Adipocyte (in vitro differentiated cells): ENCODE results near the gene VGLL2.
A peak's percentile ranks its signal among the peaks of the same experiment; 100 is the strongest.
"Not testable (repeated sequence)": the region's sequence is repeated elsewhere in the genome, so short reads cannot be mapped to it uniquely, and the experiment has no call there.

Source experiments
- DNase-seq: peaks from one replicate; pipeline ENCODE4 v3.0.0-alpha.2; 2015; ENCODE audit warnings: low read depth
- H3K27me3 ChIP-seq: replicated peaks from 2 replicates; pipeline ENCODE4 v1.7.0; 2013; ENCODE audit warnings: mild to moderate bottlenecking, low read length, moderate library complexity; ENCODE audit not compliant: control insufficient read depth, insufficient read depth
- H3K36me3 ChIP-seq: 2 replicates; pipeline ENCODE4 v1.7.0; 2013; ENCODE audit warnings: low read length, mild to moderate bottlenecking, moderate library complexity; ENCODE audit not compliant: control insufficient read depth, insufficient read depth, severe bottlenecking
- H3K4me1 ChIP-seq: 2 replicates; pipeline ENCODE4 v1.7.0; 2013; ENCODE audit warnings: mild to moderate bottlenecking, low read length, moderate library complexity; ENCODE audit not compliant: control insufficient read depth, insufficient read depth
- H3K4me3 ChIP-seq: 2 replicates; pipeline ENCODE4 v1.7.0; 2013; ENCODE audit warnings: mild to moderate bottlenecking, low read length, moderate library complexity
- H3K9ac ChIP-seq: 2 replicates; pipeline ENCODE4 v1.7.0; 2013; ENCODE audit warnings: mild to moderate bottlenecking, low read length, moderate library complexity
- H3K9me3 ChIP-seq: 2 replicates; pipeline ENCODE4 v1.7.0; 2013; ENCODE audit warnings: mild to moderate bottlenecking, low read length, moderate library complexity; ENCODE audit not compliant: control insufficient read depth

Gene VGLL2, protein sequence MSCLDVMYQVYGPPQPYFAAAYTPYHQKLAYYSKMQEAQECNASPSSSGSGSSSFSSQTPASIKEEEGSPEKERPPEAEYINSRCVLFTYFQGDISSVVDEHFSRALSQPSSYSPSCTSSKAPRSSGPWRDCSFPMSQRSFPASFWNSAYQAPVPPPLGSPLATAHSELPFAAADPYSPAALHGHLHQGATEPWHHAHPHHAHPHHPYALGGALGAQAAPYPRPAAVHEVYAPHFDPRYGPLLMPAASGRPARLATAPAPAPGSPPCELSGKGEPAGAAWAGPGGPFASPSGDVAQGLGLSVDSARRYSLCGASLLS

GRCh38 chr6:117265410-117266256 is at the start of gene VGLL2:
Gene VGLL2, plus strand, starts transcription at chr6:117265558. Its CDS starts 206 bp downstream, at chr6:117265764.
- Histone ChIP-seq H3K9ac (no peak within 1 kb of the TSS), H3K9me3 (peaks cover 20% of the 10 kb centered on the region), H3K4me3 (peak within 1 kb of the TSS; percentile 72), H3K36me3 (no peaks in the 10 kb centered on the region), H3K27me3 (peaks cover 94% of the 10 kb centered on the region), H3K4me1 (peaks cover 23% of the 10 kb centered on the region)
- DNase-seq = peak; percentile 37

- Histone ChIP-seq H3K9me3 (no peaks in the 10 kb centered on the region), H3K27me3 (peaks cover 14% of the 10 kb centered on the region), H3K36me3 (no peaks in the 10 kb centered on the region), H3K4me1 (peaks cover 6% of the 10 kb centered on the region), H3K4me3 (no peak overlapping the region), H3K9ac (no peak overlapping the region)
- DNase-seq = no peak
These were observed 42.5 kb upstream of the VGLL2 start for GRCh38 chr6:117222861-117223260.

DNA sequence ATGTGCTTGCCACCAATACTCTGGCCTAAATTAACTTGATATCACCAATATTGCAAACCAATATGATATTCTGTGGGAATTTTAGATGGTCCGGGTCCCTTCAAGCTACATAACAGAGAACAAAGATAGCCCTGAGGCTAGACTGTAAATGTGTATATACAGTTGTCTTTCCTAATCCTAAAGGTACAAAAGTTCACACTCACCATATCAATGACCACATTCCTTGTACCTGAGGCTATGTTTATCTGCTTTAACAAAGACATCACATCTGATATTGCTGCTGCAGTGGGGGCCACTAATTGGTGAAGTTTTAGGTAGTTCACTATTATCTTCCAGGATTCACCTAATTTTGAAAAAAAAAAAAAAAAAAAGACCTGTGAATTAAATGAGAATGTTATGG is 38.6 kb upstream of the VGLL2 start:
- peaks cover 6% of the 10 kb centered on the region for H3K4me1 ChIP-seq
- no peaks in the 10 kb centered on the region for H3K9me3 ChIP-seq
- H3K27me3 ChIP-seq = peaks cover 6% of the 10 kb centered on the region
- H3K36me3 ChIP-seq = no peaks in the 10 kb centered on the region
- H3K9ac ChIP-seq = no peak overlapping the region
- H3K4me3 ChIP-seq = no peak overlapping the region
- DNase-seq = no peak

DNA sequence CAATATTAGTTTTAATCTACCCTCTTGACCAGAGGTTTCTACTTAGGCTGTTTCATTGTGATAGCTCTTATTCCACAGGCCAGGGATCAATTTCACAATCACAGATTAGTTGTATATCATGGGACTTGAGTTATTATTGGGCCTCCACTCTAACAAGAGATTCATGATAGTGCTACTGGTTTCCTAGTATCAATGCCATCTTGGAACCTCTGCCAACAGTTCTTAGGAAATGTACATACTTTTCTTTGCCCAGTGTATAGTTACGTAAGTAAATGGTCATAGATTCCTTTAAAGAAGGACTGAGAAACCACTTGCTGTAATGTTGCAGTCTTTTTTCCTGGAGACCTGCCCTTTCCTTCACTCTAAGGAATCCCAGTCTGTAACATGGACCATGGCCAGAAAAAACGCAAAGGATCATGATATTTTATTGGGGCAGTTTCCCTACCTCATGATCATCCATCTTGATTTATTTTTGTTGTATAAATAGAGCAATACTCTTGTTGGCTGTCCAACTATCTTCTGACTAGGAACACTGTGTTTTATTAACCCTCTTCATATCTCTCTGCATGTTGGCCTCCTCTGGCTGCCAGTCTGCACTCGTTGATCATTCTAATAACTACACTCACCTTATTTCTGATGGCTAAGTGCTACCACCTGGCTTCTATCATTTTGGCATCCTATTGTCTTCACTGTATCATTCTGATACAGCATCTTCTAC is 38.0 kb upstream of the VGLL2 start:
- Histone ChIP-seq H3K36me3 (no peaks in the 10 kb centered on the region), H3K4me3 (no peak overlapping the region), H3K4me1 (peaks cover 6% of the 10 kb centered on the region), H3K9ac (no peak overlapping the region), H3K27me3 (peaks cover 6% of the 10 kb centered on the region), H3K9me3 (no peaks in the 10 kb centered on the region)
- DNase-seq = no peak

GRCh38 chr6:117228202-117228601 is 37.2 kb upstream of the VGLL2 start:
- Histone ChIP-seq H3K27me3 (peaks cover under 1% of the 10 kb centered on the region), H3K4me3 (no peak overlapping the region), H3K9ac (no peak overlapping the region), H3K4me1 (peaks cover 11% of the 10 kb centered on the region), H3K9me3 (no peaks in the 10 kb centered on the region), H3K36me3 (no peaks in the 10 kb centered on the region)
- no peak for DNase-seq

DNA sequence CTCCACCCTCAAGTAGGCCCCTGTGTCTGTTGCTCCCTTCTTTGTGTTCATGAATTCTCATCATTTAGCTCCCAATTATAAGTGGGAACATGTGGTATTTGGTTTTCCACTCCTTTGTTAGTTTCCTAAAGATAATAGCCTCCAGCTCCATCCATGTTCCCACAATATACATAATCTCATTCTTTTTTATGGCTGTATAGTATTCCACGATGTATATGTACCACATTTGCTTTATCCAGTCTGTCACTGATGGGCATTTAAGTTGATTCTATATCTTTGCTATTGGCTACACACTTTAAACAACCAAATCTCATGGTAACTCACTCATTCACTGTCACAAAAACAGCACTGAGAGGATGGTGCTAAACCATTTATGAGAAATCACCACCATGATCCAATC is 35.5 kb upstream of the VGLL2 start:
- H3K4me1 ChIP-seq = peaks cover 13% of the 10 kb centered on the region

GRCh38 chr6:117231466-117231865 is 33.9 kb upstream of the VGLL2 start:
- H3K9ac ChIP-seq = no peak overlapping the region
- H3K4me3 ChIP-seq = no peak overlapping the region
- H3K27me3 ChIP-seq = no peaks in the 10 kb centered on the region
- peaks cover 13% of the 10 kb centered on the region for H3K4me1 ChIP-seq
- no peaks in the 10 kb centered on the region for H3K36me3 ChIP-seq
- no peak for DNase-seq
- H3K9me3 ChIP-seq = no peaks in the 10 kb centered on the region

More for the DNA sequence above, 35.5 kb upstream of the VGLL2 start:
- no peaks in the 10 kb centered on the region for H3K36me3 ChIP-seq
- no peaks in the 10 kb centered on the region for H3K27me3 ChIP-seq
- H3K9ac ChIP-seq = no peak overlapping the region
- H3K4me3 ChIP-seq = no peak overlapping the region
- DNase-seq = no peak
- H3K9me3 ChIP-seq = no peaks in the 10 kb centered on the region

GRCh38 chr6:117232196-117232595 is 33.2 kb upstream of the VGLL2 start:
- Histone ChIP-seq H3K4me3 (no peak overlapping the region), H3K27me3 (no peaks in the 10 kb centered on the region), H3K9me3 (no peaks in the 10 kb centered on the region), H3K4me1 (peaks cover 8% of the 10 kb centered on the region), H3K36me3 (no peaks in the 10 kb centered on the region), H3K9ac (no peak overlapping the region)
- no peak for DNase-seq

GRCh38 chr6:117233145-117233544 is 32.2 kb upstream of the VGLL2 start:
- H3K4me1 ChIP-seq = peaks cover 7% of the 10 kb centered on the region
- H3K4me3 ChIP-seq = no peak overlapping the region
- no peaks in the 10 kb centered on the region for H3K36me3 ChIP-seq
- H3K27me3 ChIP-seq = no peaks in the 10 kb centered on the region
- no peaks in the 10 kb centered on the region for H3K9me3 ChIP-seq
- H3K9ac ChIP-seq = no peak overlapping the region
- DNase-seq = peak; percentile 16

DNA sequence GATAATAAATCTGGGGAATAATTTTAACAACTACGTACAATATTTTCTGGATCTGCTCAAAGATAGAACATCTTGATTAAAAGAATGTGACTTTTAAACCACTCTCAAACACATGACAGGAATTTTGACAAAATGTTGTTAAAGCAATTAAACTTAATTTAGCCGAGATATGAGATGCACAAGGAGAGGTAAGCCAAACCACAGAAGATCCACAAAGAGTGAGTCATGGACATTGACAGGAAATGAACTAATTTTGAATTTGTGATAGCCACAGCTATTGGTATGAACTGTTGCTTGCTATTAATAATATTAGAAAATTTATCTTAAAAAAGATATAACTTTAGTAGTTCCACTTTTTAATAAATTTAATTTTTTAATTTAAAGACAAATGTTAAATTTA is 27.8 kb upstream of the VGLL2 start:
- Histone ChIP-seq H3K9ac (no peak overlapping the region), H3K9me3 (no peaks in the 10 kb centered on the region), H3K36me3 (no peaks in the 10 kb centered on the region), H3K4me3 (no peak overlapping the region), H3K27me3 (no peaks in the 10 kb centered on the region), H3K4me1 (peaks cover 7% of the 10 kb centered on the region)
- DNase-seq = no peak

DNA sequence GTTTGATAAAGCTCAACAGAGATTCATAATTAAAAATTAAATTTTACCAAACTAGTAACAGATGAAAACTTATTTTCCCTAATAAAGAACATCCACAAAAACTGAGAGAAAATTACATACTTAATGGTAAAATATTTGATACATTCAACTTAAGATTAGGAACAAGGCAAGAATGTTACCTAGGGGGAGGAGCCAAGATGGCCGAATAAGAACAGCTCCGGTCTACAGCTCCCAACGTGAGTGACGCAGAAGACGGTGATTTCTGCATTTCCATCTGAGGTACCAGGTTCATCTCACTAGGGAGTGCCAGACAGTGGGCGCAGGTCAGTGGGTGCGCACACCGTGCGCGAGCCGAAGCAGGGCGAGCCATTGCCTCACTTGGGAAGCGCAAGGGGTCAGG is 20.8 kb upstream of the VGLL2 start:
- not testable (repeated sequence) for H3K9ac ChIP-seq, H3K4me3 ChIP-seq, H3K36me3 ChIP-seq, H3K27me3 ChIP-seq, H3K9me3 ChIP-seq, H3K4me1 ChIP-seq, DNase-seq
